Mucosa of descending colon (tissue), 3 donors: ENCODE data around the gene ARMC2. TPM values are rescaled to one million over a fixed set of nuclear protein-coding genes. Genes with fewer than 3 reads are reported as not detected.

Source experiments
- ATAC-seq: fragments of 200-7000 bp; cut with Tn5 transposase; one replicate; pipeline ENCODE4 v1.9.1; 2020; ENCODE audit warnings: mild to moderate bottlenecking, moderate library complexity
- DNase-seq, 3 donors: peaks; one replicate each; pipeline ENCODE4 v3.0.0-alpha.2; 2020
- H3K36me3 ChIP-seq: fragments of 200-600 bp; one replicate; pipeline ENCODE4 v1.8.0; 2021; ENCODE audit warnings: low read depth, mild to moderate bottlenecking
- H3K4me1 ChIP-seq: fragments of 200-600 bp; one replicate; pipeline ENCODE4 v1.8.0; 2021; ENCODE audit warnings: low read depth, mild to moderate bottlenecking
- H3K4me3 ChIP-seq: fragments of 200-600 bp; one replicate; pipeline ENCODE4 v1.8.0; 2021; ENCODE audit warnings: mild to moderate bottlenecking
- H3K9me3 ChIP-seq: fragments of 200-600 bp; one replicate; pipeline ENCODE4 v1.8.0; 2021; ENCODE audit warnings: mild to moderate bottlenecking
- intact Hi-C, 2 donors: fragments of 100-400 bp; cut with DNase I in 1 of 2; cut with micrococcal nuclease in 1 of 2; formaldehyde crosslinking; loops; one replicate each; pipeline versions ENCODE4 v1.11.0 to v1.11.1; 2022; cut with DNase I, micrococcal nuclease
- total RNA-seq, 3 donors: library from RNA; stranded (reverse); fragmentation: NEBNext Ultra II Directional in 2 of 3; extraction: Animal tissue kit (Norgen Biotek cat#: 25700) in 2 of 3; gene quantifications; one replicate each; pipeline versions ENCODE4 v1.2.1 to v1.2.4, GENCODE V29; 2021 to 2023
- TF ChIP-seq, protein P1 (sequence below): fragments of 200-600 bp; IDR thresholded peaks from one replicate; pipeline ENCODE4 v1.8.0; 2022; ENCODE audit warnings: antibody characterized with exemption, mild to moderate bottlenecking
- donor health status: DM: no; HTN: no; CAD: no; lungs with moderate emphysema.
- donor health status: DM: no; HTN: no; CAD: no.
- donor health status: DM: no; HTN: yes; CAD: no.

Gene ARMC2
- total RNA-seq, 3 donors from 2014 or later = 3.5 to 5.5 (median 4.8) TPM

DNA sequence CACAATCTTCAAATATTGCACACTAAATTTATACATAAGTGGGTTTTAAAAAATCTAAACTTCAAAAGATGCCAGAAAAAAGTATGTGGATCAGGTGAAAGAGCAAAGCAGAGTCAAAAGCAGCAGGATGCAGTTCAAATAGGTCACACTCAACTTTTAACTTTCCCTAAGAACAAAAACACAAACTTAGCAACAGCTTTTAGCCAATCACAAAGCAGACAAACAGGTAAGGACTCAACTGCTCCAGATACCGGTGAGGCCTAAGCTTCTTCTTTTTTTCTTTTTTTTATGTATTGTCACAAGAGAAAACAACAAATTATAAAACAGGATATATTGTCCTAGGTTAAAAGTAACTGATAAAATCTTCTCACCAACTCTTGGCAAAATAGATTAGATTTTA is 171.7 kb downstream of the ARMC2 start:
- DNase-seq (no peak), ATAC-seq (peak; percentile 54)
- Histone ChIP-seq H3K4me3 (no peak overlapping the region), H3K4me1 (no peaks in the 10 kb centered on the region), H3K9me3 (no peaks in the 10 kb centered on the region), H3K36me3 (no peaks in the 10 kb centered on the region)
- TF ChIP-seq, protein P1, sequence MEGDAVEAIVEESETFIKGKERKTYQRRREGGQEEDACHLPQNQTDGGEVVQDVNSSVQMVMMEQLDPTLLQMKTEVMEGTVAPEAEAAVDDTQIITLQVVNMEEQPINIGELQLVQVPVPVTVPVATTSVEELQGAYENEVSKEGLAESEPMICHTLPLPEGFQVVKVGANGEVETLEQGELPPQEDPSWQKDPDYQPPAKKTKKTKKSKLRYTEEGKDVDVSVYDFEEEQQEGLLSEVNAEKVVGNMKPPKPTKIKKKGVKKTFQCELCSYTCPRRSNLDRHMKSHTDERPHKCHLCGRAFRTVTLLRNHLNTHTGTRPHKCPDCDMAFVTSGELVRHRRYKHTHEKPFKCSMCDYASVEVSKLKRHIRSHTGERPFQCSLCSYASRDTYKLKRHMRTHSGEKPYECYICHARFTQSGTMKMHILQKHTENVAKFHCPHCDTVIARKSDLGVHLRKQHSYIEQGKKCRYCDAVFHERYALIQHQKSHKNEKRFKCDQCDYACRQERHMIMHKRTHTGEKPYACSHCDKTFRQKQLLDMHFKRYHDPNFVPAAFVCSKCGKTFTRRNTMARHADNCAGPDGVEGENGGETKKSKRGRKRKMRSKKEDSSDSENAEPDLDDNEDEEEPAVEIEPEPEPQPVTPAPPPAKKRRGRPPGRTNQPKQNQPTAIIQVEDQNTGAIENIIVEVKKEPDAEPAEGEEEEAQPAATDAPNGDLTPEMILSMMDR = no peak
- intact Hi-C loops = no loop called here

DNA sequence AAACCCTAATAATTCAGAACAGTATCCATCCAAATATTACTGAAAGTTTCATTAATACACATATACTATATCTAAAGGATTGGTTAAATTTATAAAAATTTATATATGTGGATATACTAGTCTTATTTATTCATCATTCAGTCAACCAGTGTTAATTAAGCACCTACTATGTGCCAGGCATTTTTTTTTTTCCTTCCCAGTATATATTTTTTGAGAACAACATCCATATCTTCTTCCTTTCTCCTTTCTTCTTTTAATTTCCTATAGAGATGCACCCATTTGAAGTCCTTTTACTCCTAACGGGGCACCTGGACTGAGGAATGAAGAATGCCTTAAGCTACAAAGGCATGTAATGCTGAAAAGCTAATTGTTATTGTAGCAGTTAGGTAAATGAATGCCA is 173.6 kb downstream of the ARMC2 start:
- Histone ChIP-seq H3K9me3 (no peaks in the 10 kb centered on the region), H3K36me3 (no peaks in the 10 kb centered on the region), H3K4me3 (no peak overlapping the region), H3K4me1 (no peaks in the 10 kb centered on the region)
- TF ChIP-seq, protein P1 = no peak
- ATAC-seq (no peak), DNase-seq (no peak)
- intact Hi-C loops = no loop called here

DNA sequence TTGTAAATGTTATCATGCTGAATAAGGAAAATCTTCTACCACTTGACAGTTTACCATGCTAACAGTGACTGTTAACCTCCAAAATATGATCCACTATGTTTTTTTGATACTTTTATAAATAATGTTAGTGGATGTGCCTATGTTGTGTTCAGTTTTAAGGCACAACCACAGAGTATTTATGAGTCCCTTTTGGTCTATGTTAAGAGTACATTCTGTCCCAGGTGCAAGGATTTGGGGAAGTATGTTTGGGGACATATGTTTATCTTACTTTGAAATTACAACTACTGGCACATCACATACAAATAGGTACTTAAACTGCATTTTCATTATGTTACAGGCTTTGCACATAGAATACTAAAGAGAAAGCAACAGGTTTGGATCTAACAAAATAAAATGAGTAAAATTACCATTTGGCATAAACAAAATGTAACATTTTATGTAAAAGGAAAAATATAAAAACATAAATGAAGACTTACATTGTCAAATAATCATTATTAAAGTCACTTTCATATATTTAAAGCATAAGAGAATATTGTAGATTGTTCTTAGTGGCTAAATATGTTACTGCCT is 175.2 kb downstream of the ARMC2 start:
- H3K9me3 ChIP-seq = no peaks in the 10 kb centered on the region
- H3K4me1 ChIP-seq = no peaks in the 10 kb centered on the region
- no peaks in the 10 kb centered on the region for H3K36me3 ChIP-seq
- TF ChIP-seq, protein P1 = no peak
- peak; percentile 42 for ATAC-seq
- intact Hi-C loops = no loop called here
- H3K4me3 ChIP-seq = no peak overlapping the region
- DNase-seq = no peak

Other genes starting within 250 kb of the ARMC2 start
- gene SESN1, start 246.4 kb downstream of the ARMC2 start, total RNA-seq = 10 to 100 TPM; 23.5 to 42.6 (median 32.8) TPM
- 10 to 100 TPM; 12.0 to 15.9 (median 14.1) TPM for gene CEP57L1, start 247.1 kb downstream of the ARMC2 start, total RNA-seq